CD4-positive, alpha-beta T cell treated with Interleukin-6 at 100 ng/mL for 8 hours (primary cell): ENCODE measurements around the gene CLDN17.

Source experiments
- DNase-seq: peaks from one replicate; pipeline ENCODE4 v3.0.0-alpha.2; 2020; ENCODE audit warnings: mixed read lengths, low spot score

Gene CLDN17

GRCh38 chr21:30117631-30118030 lies 49.0 kb downstream of the CLDN17 start:
- DNase-seq = no peak

- DNase-seq = no peak
These were observed 50.1 kb downstream of the CLDN17 start for GRCh38 chr21:30116479-30116878.
